H9 (cell line): ENCODE measurements around the gene TMTC2. TPM values are rescaled to one million over a fixed set of nuclear protein-coding genes. Genes with fewer than 3 reads are reported as not detected.

Experiments used
- DNase-seq: peaks from one replicate; pipeline ENCODE4 v3.0.0-alpha.2; 2017
- H2AFZ ChIP-seq: one replicate; pipeline ENCODE4 v1.6.1; 2013; ENCODE audit warnings: mild to moderate bottlenecking, low read length, control low read depth, moderate library complexity
- H2AK5ac ChIP-seq: 2 replicates; pipeline ENCODE4 v1.6.1; 2013; ENCODE audit warnings: low read length, control low read depth, mixed read lengths; ENCODE audit not compliant: insufficient read length
- H2BK120ac ChIP-seq: one replicate; pipeline ENCODE4 v1.6.1; 2013; ENCODE audit warnings: low read depth, mild to moderate bottlenecking, low read length, control low read depth, inconsistent platforms; ENCODE audit not compliant: poor library complexity, severe bottlenecking
- H2BK12ac ChIP-seq: 2 replicates; pipeline ENCODE4 v1.6.1; 2013; ENCODE audit warnings: low read length, control low read depth, mixed read lengths, low read depth; ENCODE audit not compliant: insufficient read length
- H2BK15ac ChIP-seq: 2 replicates; pipeline ENCODE4 v1.6.1; 2013; ENCODE audit warnings: low read depth, low read length, control low read depth
- H2BK20ac ChIP-seq: one replicate; pipeline ENCODE4 v1.6.1; 2013; ENCODE audit warnings: low read depth, mild to moderate bottlenecking, low read length, control low read depth, inconsistent platforms; ENCODE audit not compliant: poor library complexity, severe bottlenecking
- H2BK5ac ChIP-seq: 2 replicates; pipeline ENCODE4 v1.6.1; 2013; ENCODE audit warnings: low read length, control low read depth, mixed read lengths; ENCODE audit not compliant: insufficient read length
- H3K14ac ChIP-seq: 2 replicates; pipeline ENCODE4 v1.6.1; 2013; ENCODE audit warnings: low read length, control low read depth; ENCODE audit not compliant: insufficient read depth
- H3K18ac ChIP-seq: 2 replicates; pipeline ENCODE4 v1.6.1; 2013; ENCODE audit warnings: low read depth, mild to moderate bottlenecking, mixed read lengths, low read length, control low read depth; ENCODE audit not compliant: insufficient read length
- H3K23ac ChIP-seq: 2 replicates; pipeline ENCODE4 v1.6.1; 2013; ENCODE audit warnings: low read length, control low read depth, mixed read lengths, low read depth; ENCODE audit not compliant: insufficient read length
- H3K23me2 ChIP-seq: 2 replicates; pipeline ENCODE4 v1.6.1; 2013; ENCODE audit warnings: low read depth, mild to moderate bottlenecking, mixed read lengths, low read length, control low read depth; ENCODE audit not compliant: insufficient read length, poor library complexity, severe bottlenecking
- H3K27ac ChIP-seq: 2 replicates; pipeline ENCODE4 v1.5.1; 2013; ENCODE audit warnings: low read length, control low read depth, mixed read lengths, low read depth; ENCODE audit not compliant: insufficient read length
- H3K27me3 ChIP-seq: 2 replicates; pipeline ENCODE4 v1.6.1; 2013; ENCODE audit warnings: low read length, control low read depth, inconsistent platforms; ENCODE audit not compliant: insufficient read depth
- H3K4ac ChIP-seq: 2 replicates; pipeline ENCODE4 v1.6.1; 2013; ENCODE audit warnings: low read depth, mild to moderate bottlenecking, control low read depth, inconsistent platforms, low read length, moderate library complexity
- H3K4me1 ChIP-seq: 2 replicates; pipeline ENCODE4 v1.6.1; 2013; ENCODE audit warnings: low read length, control low read depth, inconsistent platforms; ENCODE audit not compliant: insufficient read depth
- H3K4me2 ChIP-seq: 2 replicates; pipeline ENCODE4 v1.6.1; 2013; ENCODE audit warnings: low read length, control low read depth, mixed read lengths; ENCODE audit not compliant: insufficient read length, insufficient read depth
- H3K56ac ChIP-seq: 2 replicates; pipeline ENCODE4 v1.6.1; 2013; ENCODE audit warnings: low read depth, mild to moderate bottlenecking, mixed read lengths, low read length, control low read depth; ENCODE audit not compliant: insufficient read length
- H3K79me1 ChIP-seq: 2 replicates; pipeline ENCODE4 v1.6.1; 2013; ENCODE audit warnings: low read depth, mild to moderate bottlenecking, moderate library complexity, low read length, control low read depth, inconsistent platforms; ENCODE audit not compliant: insufficient read depth, poor library complexity, severe bottlenecking
- H3K79me2 ChIP-seq: 2 replicates; pipeline ENCODE4 v1.6.1; 2013; ENCODE audit warnings: low read length, control low read depth, inconsistent platforms; ENCODE audit not compliant: insufficient read depth
- H3K9ac ChIP-seq: 2 replicates; pipeline ENCODE4 v1.6.1; 2013; ENCODE audit warnings: low read length, control low read depth, mixed read lengths; ENCODE audit not compliant: insufficient read length; ENCODE audit errors: extremely low read depth
- H3K9me3 ChIP-seq: one replicate; pipeline ENCODE4 v1.6.1; 2013; ENCODE audit warnings: low read depth, low read length, inconsistent platforms; ENCODE audit not compliant: control insufficient read depth
- H3T11ph ChIP-seq: one replicate; pipeline ENCODE4 v1.6.1; 2013; ENCODE audit warnings: mild to moderate bottlenecking, low read length, control low read depth, inconsistent platforms
- H4K20me1 ChIP-seq: one replicate; pipeline ENCODE4 v1.6.1; 2013; ENCODE audit not compliant: control insufficient read depth, insufficient read length, insufficient read depth
- H4K5ac ChIP-seq: 2 replicates; pipeline ENCODE4 v1.6.1; 2013; ENCODE audit warnings: low read depth, mild to moderate bottlenecking, mixed read lengths, low read length, control low read depth; ENCODE audit not compliant: insufficient read length
- H4K8ac ChIP-seq: replicated peaks from 2 replicates; pipeline ENCODE4 v1.6.1; 2013; ENCODE audit warnings: low read length, control low read depth, mixed read lengths, low read depth; ENCODE audit not compliant: insufficient read length
- H4K91ac ChIP-seq: 2 replicates; pipeline ENCODE4 v1.6.1; 2013; ENCODE audit warnings: low read depth, mild to moderate bottlenecking, moderate library complexity, mixed read lengths, low read length, control low read depth; ENCODE audit not compliant: insufficient read length
- H3K27ac Mint-ChIP-seq, 3 experiments: 2 replicates in 2 of 3; 3 replicates in 1 of 3; pipeline ENCODE4 v1.8.0; 2020 to 2021; ENCODE audit warnings: mixed read lengths in 3 of 3, mild to moderate bottlenecking in 1 of 3, moderate library complexity in 1 of 3
- H3K27me3 Mint-ChIP-seq: 2 replicates; pipeline ENCODE4 v1.8.0; 2021; ENCODE audit warnings: low read depth, mild to moderate bottlenecking, moderate library complexity, mixed read lengths
- H3K36me3 Mint-ChIP-seq, 3 experiments: 2 replicates in 2 of 3; 3 replicates in 1 of 3; pipeline ENCODE4 v1.8.0; 2020 to 2021; ENCODE audit warnings: low read depth in 3 of 3, mixed read lengths in 3 of 3; ENCODE audit not compliant: insufficient read depth in 1 of 3
- H3K4me1 Mint-ChIP-seq, 2 experiments: 2 replicates each; pipeline ENCODE4 v1.8.0; 2020; ENCODE audit warnings: mixed read lengths in 2 of 2
- H3K4me3 Mint-ChIP-seq, 2 experiments: 2 replicates in 1 of 2; 3 replicates in 1 of 2; pipeline ENCODE4 v1.8.0; 2020 to 2021; ENCODE audit warnings: mild to moderate bottlenecking in 2 of 2, mixed read lengths in 2 of 2, moderate library complexity in 1 of 2
- H3K9me3 Mint-ChIP-seq, 2 experiments: 2 replicates in 1 of 2; 3 replicates in 1 of 2; pipeline ENCODE4 v1.8.0; 2020; ENCODE audit warnings: mild to moderate bottlenecking in 2 of 2, mixed read lengths in 2 of 2, moderate library complexity in 1 of 2
- CTCF ChIP-seq: fragments of 200-600 bp; sonication (generic); conservative IDR thresholded peaks from 3 replicates; pipeline ENCODE4 v1.8.0; 2021; ENCODE audit warnings: antibody characterized with exemption, mild to moderate bottlenecking
- WGBS: extraction: QIAGEN DNeasy Blood & Tissue Kit; methylation state at CpG from one replicate; pipeline ENCODE4 v1.1.7; 2013; ENCODE audit warnings: missing lambda C conversion rate, low lambda C conversion rate, mixed read lengths; ENCODE audit not compliant: insufficient read length; ENCODE audit errors: extremely low coverage; 5-methylcytosine and 5-hydroxymethylcytosine counted together
- total RNA-seq: library from RNA; stranded (reverse); gene quantifications from 2 replicates; pipeline ENCODE4 v1.2.1, GENCODE V29; 2021

Gene TMTC2
- total RNA-seq, 1 experiment from 2014 or later, result 3.1 TPM

GRCh38 chr12:83143950-83144349 is 457.2 kb downstream of the TMTC2 start:
- no peaks in the 10 kb centered on the region for H3K23me2 ChIP-seq
- no peak overlapping the region for H3K27ac Mint-ChIP-seq
- H4K91ac ChIP-seq, result no peak overlapping the region
- no peak overlapping the region for H3K56ac ChIP-seq
- H2AK5ac ChIP-seq, result no peak overlapping the region
- no peak overlapping the region for H3K4me2 ChIP-seq
- H3K9me3 Mint-ChIP-seq, result peaks cover 21% of the 10 kb centered on the region in 2 experiments
- no peaks in the 10 kb centered on the region for H3K27me3 ChIP-seq
- H2BK12ac ChIP-seq, result no peak overlapping the region
- no peaks in the 10 kb centered on the region for H3K79me1 ChIP-seq
- H2BK120ac ChIP-seq, result no peak overlapping the region
- H4K8ac ChIP-seq, result no peak overlapping the region
- H4K5ac ChIP-seq, result no peak overlapping the region
- no peak overlapping the region for H3K4me3 Mint-ChIP-seq
- no peak overlapping the region for H3K9ac ChIP-seq
- peaks cover 11 to 31% (median 15%) of the 10 kb centered on the region in 3 experiments for H3K36me3 Mint-ChIP-seq
- H3K4me1 ChIP-seq, result no peaks in the 10 kb centered on the region
- no peak overlapping the region for H2BK15ac ChIP-seq
- H3K9me3 ChIP-seq, result no peaks in the 10 kb centered on the region
- H3K4me1 Mint-ChIP-seq, result no peaks in the 10 kb centered on the region
- H4K20me1 ChIP-seq, result no peaks in the 10 kb centered on the region
- H3K14ac ChIP-seq, result no peak overlapping the region
- H2BK20ac ChIP-seq, result no peak overlapping the region
- no peak overlapping the region for H3T11ph ChIP-seq
- no peak for TF ChIP-seq CTCF
- H3K79me2 ChIP-seq, result no peaks in the 10 kb centered on the region
- H3K27me3 Mint-ChIP-seq, result peaks cover 1% of the 10 kb centered on the region; the same call in 1 of the 2 replicates
- WGBS, result no CpG with 5 or more reads among the region's 1 CpG
- no peak overlapping the region for H2BK5ac ChIP-seq
- H3K4ac ChIP-seq, result no peak overlapping the region
- no peak for DNase-seq
- H2AFZ ChIP-seq, result no peak overlapping the region
- no peak overlapping the region for H3K27ac ChIP-seq
- no peak overlapping the region for H3K23ac ChIP-seq
- H3K18ac ChIP-seq, result no peak overlapping the region
